Trophoblast cell (in vitro differentiated cells and primary cell): Measurements from ENCODE around the gene PIAS1.

Experiments
- DNase-seq, 2 donors: peaks; one replicate each; pipeline ENCODE4 v3.0.0-alpha.2; 2016
- H2AFZ ChIP-seq: 2 replicates; pipeline ENCODE4 v1.6.1; 2013; ENCODE audit warnings: low read length, moderate library complexity, mild to moderate bottlenecking; ENCODE audit not compliant: insufficient read depth, poor library complexity
- H2AK5ac ChIP-seq: 2 replicates; pipeline ENCODE4 v1.6.1; 2013; ENCODE audit warnings: mild to moderate bottlenecking, low read length
- H2BK120ac ChIP-seq: 2 replicates; pipeline ENCODE4 v1.6.1; 2013; ENCODE audit warnings: low read length, mild to moderate bottlenecking, moderate library complexity; ENCODE audit not compliant: insufficient read depth, poor library complexity
- H2BK12ac ChIP-seq: 2 replicates; pipeline ENCODE4 v1.6.1; 2013; ENCODE audit warnings: mild to moderate bottlenecking, low read length, moderate library complexity
- H2BK5ac ChIP-seq: 2 replicates; pipeline ENCODE4 v1.6.1; 2013; ENCODE audit warnings: low read length, low read depth, moderate library complexity, mild to moderate bottlenecking; ENCODE audit not compliant: poor library complexity
- H3K14ac ChIP-seq: 2 replicates; pipeline ENCODE4 v1.6.1; 2013; ENCODE audit warnings: mild to moderate bottlenecking, low read length
- H3K18ac ChIP-seq: 2 replicates; pipeline ENCODE4 v1.6.1; 2013; ENCODE audit warnings: mild to moderate bottlenecking, low read length
- H3K23ac ChIP-seq: 2 replicates; pipeline ENCODE4 v1.6.1; 2013; ENCODE audit warnings: low read length
- H3K27ac ChIP-seq: 2 replicates; pipeline ENCODE4 v1.5.1; 2013; ENCODE audit warnings: low read depth, mild to moderate bottlenecking, inconsistent platforms, low read length, moderate library complexity
- H3K27me3 ChIP-seq: 2 replicates; pipeline ENCODE4 v1.6.1; 2013; ENCODE audit warnings: inconsistent platforms, mild to moderate bottlenecking, low read length, moderate library complexity; ENCODE audit not compliant: insufficient read depth
- H3K36me3 ChIP-seq, 2 experiments: 1 replicate in 1 of 2; 2 replicates in 1 of 2; pipeline ENCODE4 v1.6.1; 2013; ENCODE audit warnings: low read length in 2 of 2, mild to moderate bottlenecking in 2 of 2, moderate library complexity in 1 of 2; ENCODE audit not compliant: insufficient read depth in 2 of 2, control insufficient read depth in 1 of 2
- H3K4ac ChIP-seq: 2 replicates; pipeline ENCODE4 v1.6.1; 2013; ENCODE audit warnings: low read depth, mild to moderate bottlenecking, low read length, moderate library complexity
- H3K4me1 ChIP-seq, 2 experiments: 1 replicate in 1 of 2; 2 replicates in 1 of 2; pipeline ENCODE4 v1.6.1; 2013; ENCODE audit warnings: low read length in 2 of 2, mild to moderate bottlenecking in 2 of 2, moderate library complexity in 1 of 2; ENCODE audit not compliant: insufficient read depth in 2 of 2, control insufficient read depth in 1 of 2
- H3K4me2 ChIP-seq: 2 replicates; pipeline ENCODE4 v1.6.1; 2013; ENCODE audit warnings: inconsistent platforms, mild to moderate bottlenecking, low read length, moderate library complexity
- H3K4me3 ChIP-seq: 2 replicates; pipeline ENCODE4 v1.5.1; 2013; ENCODE audit warnings: mild to moderate bottlenecking, low read depth, low read length, inconsistent platforms
- H3K79me1 ChIP-seq: one replicate; pipeline ENCODE4 v1.6.1; 2013; ENCODE audit warnings: low read length
- H3K79me2 ChIP-seq: 2 replicates; pipeline ENCODE4 v1.6.1; 2013; ENCODE audit warnings: low read length, mild to moderate bottlenecking; ENCODE audit not compliant: control insufficient read depth, insufficient read depth, poor library complexity
- H3K9ac ChIP-seq: 2 replicates; pipeline ENCODE4 v1.6.1; 2013; ENCODE audit warnings: mild to moderate bottlenecking, low read length
- H3K9me3 ChIP-seq: 2 replicates; pipeline ENCODE4 v1.6.1; 2013; ENCODE audit warnings: low read depth, mild to moderate bottlenecking, control low read depth, inconsistent platforms, low read length; ENCODE audit not compliant: insufficient read depth
- H4K12ac ChIP-seq: 2 replicates; pipeline ENCODE4 v1.6.1; 2013; ENCODE audit warnings: low read depth, mild to moderate bottlenecking, low read length, moderate library complexity
- H4K8ac ChIP-seq: 2 replicates; pipeline ENCODE4 v1.6.1; 2013; ENCODE audit warnings: low read depth, mild to moderate bottlenecking, low read length, moderate library complexity
- H4K91ac ChIP-seq: one replicate; pipeline ENCODE4 v1.6.1; 2013; ENCODE audit warnings: low read depth, mild to moderate bottlenecking, low read length, moderate library complexity
- WGBS: extraction: QIAGEN DNeasy Blood & Tissue Kit; methylation state at CpG from one replicate; pipeline ENCODE4 v1.1.7; 2013; ENCODE audit warnings: missing lambda C conversion rate; ENCODE audit not compliant: insufficient read length, insufficient coverage; ENCODE audit errors: extremely low coverage; 5-methylcytosine and 5-hydroxymethylcytosine counted together

PIAS1 gene

DNA sequence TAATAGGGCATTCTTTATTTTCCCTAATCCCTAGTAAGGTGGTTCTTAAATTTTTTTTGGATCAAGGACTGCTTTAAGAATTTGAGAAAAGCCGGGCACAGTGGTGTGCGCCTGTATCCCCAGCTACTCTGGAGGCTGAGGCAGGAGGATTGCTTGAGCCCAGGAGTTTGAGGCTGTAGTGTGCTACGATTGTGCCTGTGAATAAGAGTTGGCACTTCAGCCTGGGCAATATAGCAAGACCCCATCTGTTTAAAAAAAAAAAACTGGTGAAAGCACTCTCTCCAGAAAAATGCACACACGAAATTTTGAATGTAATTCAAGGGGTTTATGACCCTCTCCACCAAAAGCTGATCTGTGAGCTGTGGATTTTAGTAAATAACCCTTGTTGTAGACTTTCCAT is 119.0 kb downstream of the PIAS1 start:
- Histone ChIP-seq H3K4me2 (no peak overlapping the region), H3K4me3 (no peak overlapping the region), H2BK5ac (no peak overlapping the region), H2AK5ac (no peak overlapping the region), H4K8ac (no peak overlapping the region), H3K18ac (no peak overlapping the region), H3K79me2 (no peaks in the 10 kb centered on the region), H3K79me1 (no peaks in the 10 kb centered on the region), H3K4ac (no peak overlapping the region), H3K27me3 (no peaks in the 10 kb centered on the region), H2BK120ac (no peak overlapping the region), H3K4me1 (peaks cover 0 to 2% of the 10 kb centered on the region in 2 experiments), H3K23ac (no peak overlapping the region), H3K14ac (no peak overlapping the region), H3K36me3 (peaks cover 1 to 6% of the 10 kb centered on the region in 2 experiments), H4K91ac (no peak overlapping the region), H4K12ac (no peak overlapping the region), H3K9me3 (no peaks in the 10 kb centered on the region), H3K9ac (no peak overlapping the region), H2BK12ac (no peak overlapping the region), H2AFZ (no peak overlapping the region), H3K27ac (no peak overlapping the region)
- no CpG with 5 or more reads among the region's 4 CpGs for WGBS
- DNase-seq: no peak

DNA sequence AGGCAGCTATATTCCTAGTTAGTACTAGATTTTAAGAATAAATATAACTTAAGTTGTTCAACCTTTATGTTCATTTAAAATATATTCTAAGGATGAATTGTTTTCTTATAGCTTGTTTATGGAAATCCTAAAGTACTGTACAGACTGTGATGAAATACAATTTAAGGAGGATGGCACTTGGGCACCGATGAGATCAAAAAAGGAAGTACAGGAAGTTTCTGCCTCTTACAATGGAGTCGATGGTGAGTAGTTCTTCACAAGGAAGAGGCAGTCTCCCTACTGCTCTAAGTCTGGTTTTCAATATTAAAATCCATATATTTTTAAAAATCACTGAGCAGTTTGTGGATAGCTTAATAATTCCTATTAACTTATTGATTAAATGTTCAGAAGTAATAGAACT is 121.4 kb downstream of the PIAS1 start:
- Histone ChIP-seq H3K9me3 (no peaks in the 10 kb centered on the region), H4K91ac (no peak overlapping the region), H4K8ac (no peak overlapping the region), H3K27ac (no peak overlapping the region), H3K4me1 (peaks cover 0 to 2% of the 10 kb centered on the region in 2 experiments), H2BK5ac (no peak overlapping the region), H2AK5ac (no peak overlapping the region), H3K4me3 (no peak overlapping the region), H3K79me1 (no peaks in the 10 kb centered on the region), H3K23ac (no peak overlapping the region), H3K4me2 (no peak overlapping the region), H2BK12ac (no peak overlapping the region), H3K14ac (no peak overlapping the region), H3K79me2 (no peaks in the 10 kb centered on the region), H3K4ac (no peak overlapping the region), H3K36me3 (peaks cover 1 to 6% of the 10 kb centered on the region in 2 experiments), H4K12ac (no peak overlapping the region), H2BK120ac (no peak overlapping the region), H3K18ac (no peak overlapping the region), H3K9ac (no peak overlapping the region), H2AFZ (no peak overlapping the region), H3K27me3 (no peaks in the 10 kb centered on the region)
- no peak for DNase-seq
- WGBS: no CpG with 5 or more reads among the region's 2 CpGs

DNA sequence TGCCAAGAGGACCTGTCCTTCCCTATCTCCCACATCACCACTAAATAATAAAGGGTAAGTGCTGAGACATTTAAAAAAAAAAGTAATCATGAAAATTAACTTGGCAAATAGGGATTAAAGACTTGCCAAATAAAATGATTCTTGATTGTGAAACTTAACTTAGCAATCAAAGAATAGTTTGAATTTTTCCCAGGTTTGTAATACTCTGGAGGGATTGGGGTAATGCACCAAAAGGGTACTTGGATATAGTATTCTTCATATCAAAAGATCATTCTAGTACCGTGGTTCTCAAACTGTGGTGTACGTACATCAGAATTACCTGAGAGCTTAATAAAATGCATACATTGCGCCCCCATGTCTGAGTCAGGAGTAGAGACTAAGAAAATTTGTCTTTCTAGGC is 122.5 kb downstream of the PIAS1 start:
- no peaks in the 10 kb centered on the region for H3K27me3 ChIP-seq
- no peak overlapping the region for H3K4ac ChIP-seq
- no peak overlapping the region for H3K4me2 ChIP-seq
- H2AFZ ChIP-seq: no peak overlapping the region
- peaks cover 0 to 2% of the 10 kb centered on the region in 2 experiments for H3K4me1 ChIP-seq
- no peak overlapping the region for H3K14ac ChIP-seq
- H3K36me3 ChIP-seq: peaks cover 4 to 8% of the 10 kb centered on the region in 2 experiments
- H3K79me1 ChIP-seq: no peaks in the 10 kb centered on the region
- no peak overlapping the region for H2BK120ac ChIP-seq
- no peak overlapping the region for H2BK12ac ChIP-seq
- H2BK5ac ChIP-seq: no peak overlapping the region
- H4K8ac ChIP-seq: no peak overlapping the region
- H4K12ac ChIP-seq: no peak overlapping the region
- no CpG with 5 or more reads among the region's 3 CpGs for WGBS
- H4K91ac ChIP-seq: no peak overlapping the region
- H2AK5ac ChIP-seq: no peak overlapping the region
- H3K9me3 ChIP-seq: no peaks in the 10 kb centered on the region
- no peak overlapping the region for H3K18ac ChIP-seq
- H3K79me2 ChIP-seq: no peaks in the 10 kb centered on the region
- H3K9ac ChIP-seq: no peak overlapping the region
- H3K4me3 ChIP-seq: no peak overlapping the region
- no peak for DNase-seq
- H3K23ac ChIP-seq: no peak overlapping the region
- no peak overlapping the region for H3K27ac ChIP-seq

DNA sequence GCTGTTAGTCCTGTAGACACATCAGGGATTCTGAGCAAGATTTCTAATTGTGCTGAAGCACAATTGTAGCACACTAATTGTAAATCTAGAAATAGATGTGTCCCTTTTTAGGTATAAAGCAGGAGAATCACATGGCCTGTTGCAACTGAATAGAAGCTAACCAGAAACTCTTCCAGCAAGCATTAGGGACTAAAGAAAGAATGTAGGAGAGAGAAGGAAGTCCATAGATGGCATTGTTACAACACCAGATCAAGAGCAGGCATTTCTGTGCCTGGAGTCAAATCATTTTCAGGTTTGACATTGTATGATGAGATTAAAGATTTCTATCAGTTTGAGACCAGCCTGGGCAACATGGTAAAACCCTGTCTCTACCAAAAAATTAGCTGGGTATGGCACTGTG is 123.6 kb downstream of the PIAS1 start:
- Histone ChIP-seq H3K79me2 (no peaks in the 10 kb centered on the region), H3K4me2 (no peak overlapping the region), H3K9me3 (no peaks in the 10 kb centered on the region), H3K4me1 (peaks cover 0 to 2% of the 10 kb centered on the region in 2 experiments), H4K8ac (no peak overlapping the region), H3K27ac (no peak overlapping the region), H3K23ac (no peak overlapping the region), H3K79me1 (no peaks in the 10 kb centered on the region), H2BK12ac (no peak overlapping the region), H3K27me3 (no peaks in the 10 kb centered on the region), H4K12ac (no peak overlapping the region), H2BK120ac (no peak overlapping the region), H3K14ac (no peak overlapping the region), H3K4me3 (no peak overlapping the region), H3K9ac (no peak overlapping the region), H2AK5ac (no peak overlapping the region), H3K4ac (no peak overlapping the region), H3K18ac (no peak overlapping the region), H3K36me3 (peaks cover 6 to 10% of the 10 kb centered on the region in 2 experiments), H2BK5ac (no peak overlapping the region), H2AFZ (no peak overlapping the region), H4K91ac (no peak overlapping the region)
- no peak for DNase-seq
